ENCODE data around the gene MLPH. TPM values are rescaled to one million over a fixed set of nuclear protein-coding genes. Genes with fewer than 3 reads are reported as not detected.

Gene MLPH
- total RNA-seq, 1 experiment from 2014 or later, result 53.1 TPM

DNA sequence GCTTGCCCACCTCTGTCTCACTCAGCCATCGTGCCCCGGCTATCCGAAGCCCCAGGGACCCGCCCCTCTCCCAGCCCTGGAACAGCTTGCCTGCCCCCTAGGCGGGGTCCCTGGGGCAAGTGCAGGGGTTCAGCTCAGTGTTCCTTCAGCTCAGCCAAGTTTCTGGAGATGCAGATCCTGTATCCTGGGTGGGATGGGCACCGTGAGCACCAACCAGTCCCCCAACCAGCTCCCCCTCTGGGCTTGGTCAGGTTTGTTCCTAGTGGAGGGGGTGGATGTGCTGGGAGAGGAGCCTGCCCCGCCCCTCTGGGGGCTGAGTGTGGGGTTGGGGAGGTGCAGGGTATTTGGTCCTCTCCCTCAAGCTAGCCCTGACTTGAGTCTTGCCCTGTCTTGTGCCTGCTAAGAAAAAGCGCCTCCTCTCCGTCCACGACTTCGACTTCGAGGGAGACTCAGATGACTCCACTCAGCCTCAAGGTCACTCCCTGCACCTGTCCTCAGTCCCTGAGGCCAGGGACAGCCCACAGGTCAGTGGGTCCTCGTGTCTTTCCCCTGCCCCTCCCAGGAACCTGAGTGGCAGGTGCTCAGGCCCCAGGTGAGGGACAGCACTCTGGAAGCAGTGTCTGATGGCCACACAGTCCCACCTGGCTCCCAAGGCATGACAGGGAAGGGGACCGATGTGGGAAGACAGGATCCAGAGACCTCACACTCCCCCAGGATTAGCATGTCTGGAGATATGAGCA, 32.6 kb downstream of the MLPH start:
- DNase-seq (ENCODE audit: low read depth), result no peak

DNA sequence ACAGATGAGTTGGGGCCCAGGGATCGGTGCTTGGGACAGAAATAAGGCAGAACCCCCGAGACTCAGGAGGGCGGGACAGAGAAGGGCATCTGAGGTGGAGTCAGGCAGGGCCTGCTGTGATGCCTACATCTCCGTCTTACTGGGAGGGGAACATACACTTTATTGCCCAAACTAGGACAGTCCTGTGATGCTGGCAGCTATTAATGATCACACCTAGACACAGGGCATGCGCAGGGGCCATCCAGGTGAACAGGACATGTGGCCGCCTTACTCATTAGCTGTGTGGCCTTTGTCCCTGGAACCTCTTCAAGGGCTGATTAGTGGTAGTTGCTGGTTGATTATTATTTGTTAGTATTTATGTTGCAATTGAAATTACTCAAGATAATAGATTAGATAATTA, 33.2 kb downstream of the MLPH start:
- no peak for DNase-seq (ENCODE audit: low read depth)

DNA sequence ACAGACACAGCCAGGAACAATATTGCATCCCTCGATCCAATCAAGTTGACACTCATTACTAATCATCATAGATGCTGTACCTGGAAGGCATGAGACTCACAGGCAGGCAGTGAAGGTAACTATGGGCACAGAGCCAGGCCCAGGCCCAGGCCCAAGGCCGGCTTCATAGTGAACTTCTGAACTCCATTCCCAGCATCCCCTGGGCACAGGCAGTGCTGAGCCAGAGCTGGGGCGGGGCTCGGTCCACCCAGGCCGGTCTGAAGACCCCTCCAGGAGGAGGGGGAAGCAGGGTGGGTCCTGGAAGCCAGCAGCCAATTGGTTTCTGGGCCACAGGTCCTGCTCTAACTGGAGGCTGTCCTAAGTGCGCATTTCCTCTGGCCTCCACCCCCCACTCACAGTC, 37.6 kb downstream of the MLPH start:
- DNase-seq (ENCODE audit: low read depth), result no peak

DNA sequence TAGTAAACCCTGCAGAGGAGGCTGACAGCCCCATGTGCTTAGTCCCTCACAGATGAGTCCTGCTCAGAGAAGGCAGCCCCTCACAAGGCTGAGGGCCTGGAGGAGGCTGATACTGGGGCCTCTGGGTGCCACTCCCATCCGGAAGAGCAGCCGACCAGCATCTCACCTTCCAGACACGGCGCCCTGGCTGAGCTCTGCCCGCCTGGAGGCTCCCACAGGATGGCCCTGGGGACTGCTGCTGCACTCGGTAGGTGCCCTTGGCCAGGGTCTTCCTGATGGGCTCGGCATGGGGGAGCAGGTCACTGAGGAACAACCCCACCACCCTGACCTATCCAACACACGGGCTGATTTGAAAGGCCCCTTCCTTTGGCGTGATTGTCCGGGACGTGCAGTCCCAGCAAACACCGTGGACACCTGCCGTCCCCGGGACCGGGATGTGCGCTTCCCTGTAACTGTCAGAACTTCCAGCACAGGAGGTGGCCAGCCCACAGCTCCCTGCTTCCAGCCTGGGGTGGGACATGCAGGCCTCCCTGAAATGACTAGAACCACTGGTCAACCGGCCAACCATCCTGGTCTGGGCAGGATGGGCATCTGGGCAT, 38.6 kb downstream of the MLPH start:
- no peak for DNase-seq (ENCODE audit: low read depth)

DNA sequence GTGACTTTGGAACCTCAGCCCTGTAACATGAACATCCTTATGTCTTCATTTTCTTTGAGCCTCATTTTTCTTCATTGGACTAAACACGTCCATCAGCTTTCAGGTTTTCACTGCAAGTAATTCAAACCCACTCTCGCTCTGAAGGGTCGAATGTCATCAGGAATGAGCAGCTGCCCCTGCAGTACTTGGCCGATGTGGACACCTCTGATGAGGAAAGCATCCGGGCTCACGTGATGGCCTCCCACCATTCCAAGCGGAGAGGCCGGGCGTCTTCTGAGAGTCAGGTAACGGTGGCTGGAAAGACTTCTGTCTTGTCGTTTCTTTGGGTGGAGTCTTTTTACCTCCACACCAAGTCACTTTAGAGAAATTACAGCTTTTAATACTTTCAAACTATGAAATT, 40.2 kb downstream of the MLPH start:
- DNase-seq (ENCODE audit: low read depth), result no peak

DNA sequence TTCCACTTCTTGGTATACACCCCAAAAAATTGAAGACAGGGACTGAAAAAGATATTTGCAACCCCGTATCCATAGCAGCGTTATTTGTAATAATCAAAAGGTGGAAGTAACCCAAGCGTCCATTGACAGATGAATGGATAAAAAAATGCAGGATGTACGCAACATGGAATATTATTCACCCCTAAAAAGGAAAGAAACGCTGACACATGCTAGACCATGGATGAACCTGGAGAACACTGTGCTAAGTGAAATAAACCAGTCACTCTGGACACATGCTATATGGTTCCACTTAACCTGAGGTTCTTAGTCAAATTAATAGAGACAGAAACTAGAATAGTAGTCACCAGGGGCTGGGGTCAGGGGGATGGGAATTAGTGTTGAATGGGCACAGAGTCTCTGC, 40.7 kb downstream of the MLPH start:
- no peak for DNase-seq (ENCODE audit: low read depth)

DNA sequence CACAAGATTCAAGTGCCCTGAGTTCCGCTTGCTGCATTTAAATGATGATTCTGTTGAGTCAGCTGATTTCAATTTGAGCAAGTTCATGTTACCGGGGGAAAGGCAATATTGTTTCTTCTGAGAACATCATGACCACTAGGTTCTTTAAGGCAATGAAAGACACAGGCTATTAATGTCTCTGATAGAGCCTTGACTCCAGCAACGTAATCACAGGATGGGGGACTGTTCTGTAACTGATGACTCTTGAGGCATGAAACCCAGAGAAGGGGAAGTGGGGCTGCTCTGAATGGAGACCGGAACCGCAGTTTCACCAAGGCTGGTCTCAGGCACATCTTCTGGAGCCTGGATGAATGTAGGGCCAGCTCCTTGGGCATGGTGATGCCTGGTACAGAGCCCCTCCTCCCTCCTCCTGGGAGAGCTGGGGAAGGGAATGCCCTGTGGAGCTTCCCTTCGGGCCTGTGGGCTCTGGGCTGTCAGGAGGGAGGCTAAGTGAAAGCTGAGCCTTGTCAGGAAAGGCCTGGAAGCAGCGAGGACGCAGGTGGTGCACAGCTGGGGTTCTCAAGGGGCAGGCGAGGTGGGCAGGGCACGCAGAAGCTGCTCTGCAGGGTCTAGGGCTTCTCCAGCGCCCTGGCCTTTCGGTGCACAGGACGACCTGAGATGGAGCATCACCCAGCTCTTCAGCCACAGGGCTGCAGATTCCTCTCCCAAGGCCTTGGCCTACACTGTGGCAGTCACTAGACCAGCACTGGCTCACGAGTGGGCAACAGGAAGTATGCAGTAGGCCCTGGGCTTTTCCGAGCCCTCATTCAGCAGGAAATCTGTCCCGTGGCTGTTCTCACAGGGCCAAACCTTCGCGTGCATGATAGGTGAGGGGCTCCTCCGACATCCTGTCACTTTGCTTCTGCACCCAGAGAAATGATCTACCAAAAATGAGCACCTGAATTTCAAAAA, 42.7 kb downstream of the MLPH start:
- DNase-seq (ENCODE audit: low read depth), result no peak

DNA sequence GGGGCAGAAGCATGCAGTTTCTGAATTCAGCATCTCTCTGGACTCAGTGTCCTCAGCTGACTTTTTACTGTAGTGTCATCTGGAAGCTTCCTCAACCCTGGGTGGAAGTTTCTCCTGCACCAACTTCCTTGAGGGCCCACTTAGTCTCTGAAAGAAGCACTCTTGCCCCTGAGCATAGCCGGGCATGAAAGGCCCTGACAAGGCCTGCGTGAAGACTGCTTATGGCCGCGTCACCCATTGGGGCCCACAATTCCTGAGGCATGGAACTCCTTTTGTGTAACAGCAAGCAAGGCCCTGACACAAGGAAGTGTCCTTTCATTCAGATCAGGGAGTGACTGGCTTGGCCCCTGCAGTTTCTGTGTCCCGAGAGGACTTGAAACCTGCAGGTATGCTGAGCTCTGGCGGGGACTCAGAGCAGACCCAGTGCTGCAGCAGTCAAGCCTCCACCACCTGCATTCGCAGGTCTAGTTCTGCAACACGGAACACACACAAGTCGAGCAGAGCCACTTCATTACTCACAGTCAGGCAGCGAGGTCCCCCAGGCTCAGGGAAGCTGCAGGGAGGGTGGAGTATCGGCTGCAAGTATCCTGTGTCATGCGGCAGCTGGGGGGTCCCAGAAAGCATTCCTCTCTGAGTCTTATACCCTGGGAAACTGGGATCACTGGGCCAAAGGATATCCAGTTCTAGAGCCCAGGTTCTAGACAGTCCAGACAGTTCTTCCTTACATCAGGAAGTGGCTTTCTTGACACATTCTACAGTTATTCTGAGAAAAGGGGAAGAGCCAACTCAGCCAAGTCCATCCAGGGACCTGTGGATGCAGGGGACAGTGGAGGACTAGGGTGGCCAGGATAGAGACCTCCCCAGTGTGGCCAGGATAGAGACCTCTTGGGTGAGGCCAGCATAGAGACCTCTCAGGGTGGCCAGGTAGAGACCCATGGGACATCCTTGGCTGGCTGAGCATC, 43.7 kb downstream of the MLPH start:
- no peak for DNase-seq (ENCODE audit: low read depth)

DNA sequence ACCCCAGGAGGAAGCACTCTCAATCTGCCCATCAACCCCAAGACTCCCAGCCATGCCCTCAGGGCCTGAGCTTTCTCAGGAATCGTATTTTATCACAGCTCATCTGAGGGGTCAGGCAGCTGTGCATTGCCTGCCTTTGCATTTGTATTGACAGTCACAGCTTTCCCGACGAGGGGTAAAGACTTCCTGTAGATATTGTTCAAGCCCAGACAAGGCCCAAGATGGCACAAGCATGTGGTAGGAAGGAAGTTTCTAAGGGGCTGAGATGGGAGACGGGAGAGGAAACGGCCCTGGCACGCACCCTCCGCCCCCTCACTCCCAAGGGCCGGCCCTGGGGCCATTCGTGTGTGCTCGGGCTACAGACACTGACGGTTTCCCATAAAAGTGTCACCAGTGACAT, 45.1 kb downstream of the MLPH start:
- DNase-seq (ENCODE audit: low read depth), result no peak

DNA sequence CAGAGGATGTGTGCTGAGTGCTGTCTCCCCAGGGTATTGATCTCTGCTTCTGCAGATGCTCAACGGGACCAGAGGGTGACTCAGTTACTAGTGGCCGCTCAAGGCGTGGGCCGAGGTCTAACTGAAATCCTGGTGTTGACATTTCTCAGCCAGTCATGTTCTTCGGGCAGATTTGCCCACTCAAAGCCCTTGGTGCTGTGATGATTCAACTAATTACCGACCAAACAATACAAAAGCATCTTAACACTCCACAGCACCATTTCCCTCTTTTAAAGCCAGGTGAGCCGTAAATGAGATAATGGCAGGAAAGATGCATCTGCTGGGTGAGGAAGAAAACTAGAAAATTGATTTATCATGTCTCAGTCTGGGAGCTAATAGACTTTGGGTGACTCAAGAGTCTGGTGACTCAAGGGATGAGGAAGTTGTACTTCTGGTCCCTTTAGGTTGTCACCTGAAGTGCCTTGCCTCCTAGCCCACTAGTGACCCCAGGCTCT, 46.7 kb downstream of the MLPH start:
- DNase-seq (ENCODE audit: low read depth), result peak; percentile 65

DNA sequence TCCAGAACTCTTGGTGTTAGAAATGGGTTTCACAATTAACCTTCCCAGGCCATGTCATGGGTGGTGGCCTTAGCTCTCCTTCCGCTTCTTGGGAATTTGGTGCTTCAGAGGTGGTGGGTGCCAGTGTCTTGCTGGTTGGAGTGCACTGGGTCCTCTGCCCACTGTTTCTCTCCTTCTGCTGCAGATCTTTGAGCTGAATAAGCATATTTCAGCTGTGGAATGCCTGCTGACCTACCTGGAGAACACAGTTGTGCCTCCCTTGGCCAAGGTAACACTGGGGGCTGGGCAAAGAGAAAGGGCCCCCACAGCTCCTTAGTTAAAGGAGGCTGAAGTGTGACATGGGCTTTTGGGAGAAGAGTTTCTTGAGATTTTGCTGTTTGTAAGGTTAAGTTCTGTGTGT, 47.3 kb downstream of the MLPH start:
- no peak for DNase-seq (ENCODE audit: low read depth)

DNA sequence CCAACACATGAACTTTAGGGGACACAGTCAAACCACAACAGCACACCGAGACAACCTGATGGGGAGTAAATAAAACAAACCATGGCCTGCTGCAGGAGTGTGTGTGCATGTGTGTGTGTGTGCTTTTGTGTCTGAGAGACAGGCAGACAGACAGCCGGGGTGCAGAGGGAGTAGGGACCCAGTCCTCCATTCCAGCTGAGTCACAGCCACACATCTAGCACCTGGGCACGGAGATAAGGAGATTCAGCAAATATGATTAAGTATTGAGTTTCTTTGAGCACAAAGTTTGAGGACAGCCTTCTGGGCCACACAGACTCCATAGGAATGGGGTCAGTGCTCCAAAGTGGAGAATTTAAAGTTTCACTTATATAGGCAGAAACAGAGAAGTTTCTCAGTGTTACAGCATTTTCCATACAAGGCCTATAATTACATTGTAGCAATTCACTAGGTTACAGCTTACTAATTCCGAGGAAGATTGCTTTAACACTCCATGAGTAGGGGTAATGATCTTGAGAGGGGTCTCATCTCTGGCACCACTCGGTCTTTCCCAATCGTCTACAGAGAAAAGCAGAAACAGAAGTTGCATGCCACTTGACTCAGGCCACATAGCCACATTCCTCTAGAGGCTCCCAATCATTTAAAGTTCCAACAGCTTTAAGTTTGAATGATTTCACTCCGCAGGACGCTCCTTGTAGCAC, 48.5 kb downstream of the MLPH start:
- no peak for DNase-seq (ENCODE audit: low read depth)

GRCh38 chr2:237536083-237536415, 49.0 kb downstream of the MLPH start:
- no peak for DNase-seq (ENCODE audit: low read depth)

GRCh38 chr2:237536617-237537016, 49.6 kb downstream of the MLPH start:
- DNase-seq (ENCODE audit: low read depth), result no peak

GRCh38 chr2:237538001-237538720, 51.1 kb downstream of the MLPH start:
- DNase-seq (ENCODE audit: low read depth), result no peak

DNA sequence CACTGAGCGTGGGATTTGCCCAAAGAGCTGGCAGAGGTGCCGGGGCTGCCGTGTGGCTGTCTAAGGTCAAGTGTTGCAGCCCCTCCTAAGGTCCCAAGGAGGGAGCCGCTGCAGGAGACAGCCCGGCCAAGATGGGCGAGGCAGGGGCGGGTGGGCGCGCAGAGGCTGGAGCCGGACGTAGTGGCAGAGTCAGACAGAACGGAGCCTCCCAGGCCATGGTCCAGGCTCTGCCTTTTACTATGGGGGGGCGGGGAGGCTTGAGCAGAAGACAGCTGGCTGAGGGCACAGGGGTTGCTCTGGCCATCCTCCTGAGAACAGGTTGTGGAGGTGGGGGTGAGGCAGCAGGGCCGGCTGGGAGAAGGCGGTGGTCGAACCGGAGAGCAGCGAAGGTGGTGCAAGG, 51.9 kb downstream of the MLPH start:
- no peak for DNase-seq (ENCODE audit: low read depth)

DNA sequence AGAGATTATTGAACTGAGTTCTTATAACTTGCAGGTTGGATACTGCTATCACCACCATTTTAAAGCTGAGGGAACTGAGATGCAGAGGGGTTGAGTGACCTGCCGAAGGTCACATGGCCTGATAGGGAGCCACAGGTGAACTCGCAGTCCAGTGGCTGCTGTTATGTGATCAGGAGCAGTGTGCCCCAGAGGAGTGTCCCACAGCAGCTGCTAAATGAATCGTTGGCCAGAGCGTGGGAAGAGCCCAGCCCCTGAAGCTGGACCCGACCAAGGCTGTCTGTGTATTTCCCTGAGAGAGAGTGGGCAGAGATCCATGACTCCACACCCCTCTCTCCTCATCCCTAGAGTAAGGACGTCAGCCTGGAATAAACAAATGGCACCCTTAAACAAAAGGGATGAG, 52.6 kb downstream of the MLPH start:
- no peak for DNase-seq (ENCODE audit: low read depth)

GRCh38 chr2:237540223-237540775, 53.2 kb downstream of the MLPH start:
- no peak for DNase-seq (ENCODE audit: low read depth)

GRCh38 chr2:237540823-237541222, 53.8 kb downstream of the MLPH start:
- peak; percentile 73 for DNase-seq (ENCODE audit: low read depth)

GRCh38 chr2:237541243-237541642, 54.2 kb downstream of the MLPH start:
- DNase-seq (ENCODE audit: low read depth), result no peak

Data from Daoy (cell line).